Vagina (tissue), 2 donors: Measurements from ENCODE around the gene KIAA1549.

ENCODE experiments used
- POLR2A ChIP-seq, 2 donors: fragments of 450-650 bp; IDR thresholded peaks; one replicate each; pipeline ENCODE4 v1.6.1; 2017; ENCODE audit warnings: antibody characterized with exemption in 2 of 2, mild to moderate bottlenecking in 2 of 2, moderate library complexity in 2 of 2
- POLR2AphosphoS5 ChIP-seq, 2 donors: sonication (generic); formaldehyde crosslinking; IDR thresholded peaks; one replicate each; pipeline ENCODE4 v1.9.0; 2017; ENCODE audit warnings: antibody characterized with exemption in 2 of 2, mild to moderate bottlenecking in 2 of 2, low read depth in 1 of 2; ENCODE audit not compliant: insufficient read depth in 1 of 2
- TF ChIP-seq, protein P1 (sequence below), 3 experiments: fragments of 450-650 bp in 2 of 3; fragments of 200-600 bp in 1 of 3; sonication (generic) in 1 of 3; IDR thresholded peaks; one replicate each; pipeline ENCODE4 v1.5.1; 2017 to 2019; ENCODE audit warnings: antibody characterized with exemption in 3 of 3, mild to moderate bottlenecking in 2 of 3, moderate library complexity in 2 of 3

DNA sequence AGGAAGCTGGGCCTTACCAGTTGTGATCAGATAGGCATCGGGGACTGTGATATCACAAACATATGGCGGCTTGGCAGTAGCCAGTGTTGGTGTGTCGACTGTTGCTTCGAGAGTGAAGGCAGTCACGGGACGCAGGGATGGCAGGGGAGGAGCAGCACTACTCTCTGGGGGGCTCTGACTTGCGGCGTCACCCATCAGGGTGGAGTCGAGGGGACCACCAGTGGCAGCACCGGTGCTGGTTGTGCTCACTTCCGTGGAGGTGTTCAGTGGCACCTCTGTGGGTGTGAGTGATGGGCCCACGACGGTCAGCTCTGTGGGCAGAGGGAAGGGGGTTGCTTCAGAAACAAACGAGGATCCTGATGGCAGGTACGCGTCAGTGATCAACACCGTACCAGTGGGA is 64.5 kb downstream of the KIAA1549 start:
- TF ChIP-seq, protein P1, sequence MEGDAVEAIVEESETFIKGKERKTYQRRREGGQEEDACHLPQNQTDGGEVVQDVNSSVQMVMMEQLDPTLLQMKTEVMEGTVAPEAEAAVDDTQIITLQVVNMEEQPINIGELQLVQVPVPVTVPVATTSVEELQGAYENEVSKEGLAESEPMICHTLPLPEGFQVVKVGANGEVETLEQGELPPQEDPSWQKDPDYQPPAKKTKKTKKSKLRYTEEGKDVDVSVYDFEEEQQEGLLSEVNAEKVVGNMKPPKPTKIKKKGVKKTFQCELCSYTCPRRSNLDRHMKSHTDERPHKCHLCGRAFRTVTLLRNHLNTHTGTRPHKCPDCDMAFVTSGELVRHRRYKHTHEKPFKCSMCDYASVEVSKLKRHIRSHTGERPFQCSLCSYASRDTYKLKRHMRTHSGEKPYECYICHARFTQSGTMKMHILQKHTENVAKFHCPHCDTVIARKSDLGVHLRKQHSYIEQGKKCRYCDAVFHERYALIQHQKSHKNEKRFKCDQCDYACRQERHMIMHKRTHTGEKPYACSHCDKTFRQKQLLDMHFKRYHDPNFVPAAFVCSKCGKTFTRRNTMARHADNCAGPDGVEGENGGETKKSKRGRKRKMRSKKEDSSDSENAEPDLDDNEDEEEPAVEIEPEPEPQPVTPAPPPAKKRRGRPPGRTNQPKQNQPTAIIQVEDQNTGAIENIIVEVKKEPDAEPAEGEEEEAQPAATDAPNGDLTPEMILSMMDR (IDR thresholded peaks at IDR 0.05): no peak
- no peak for TF ChIP-seq POLR2A (IDR thresholded peaks at IDR 0.05)
- no peak for TF ChIP-seq POLR2AphosphoS5 (IDR thresholded peaks at IDR 0.05; ENCODE audit: insufficient read depth in 1 of 2, low read depth in 1 of 2)
